GM19324 (cell line): Measurements from ENCODE around the gene LAMB4.

Experiments
- ATAC-seq: cut with Tn5 transposase; IDR thresholded peaks from one replicate; pipeline ENCODE4 v1.9.1; 2021; ENCODE audit warnings: mild to moderate bottlenecking, moderate library complexity; ENCODE audit not compliant: unreplicated experiment, low FRiP score

LAMB4 gene

GRCh38 chr7:108017776-108018151 lies 112.4 kb downstream of the LAMB4 start:
- ATAC-seq: no peak

GRCh38 chr7:108016841-108017775 lies 113.1 kb downstream of the LAMB4 start:
- ATAC-seq: no peak

- no peak for ATAC-seq
These were observed 114.4 kb downstream of the LAMB4 start for GRCh38 chr7:108015740-108016139.

DNA sequence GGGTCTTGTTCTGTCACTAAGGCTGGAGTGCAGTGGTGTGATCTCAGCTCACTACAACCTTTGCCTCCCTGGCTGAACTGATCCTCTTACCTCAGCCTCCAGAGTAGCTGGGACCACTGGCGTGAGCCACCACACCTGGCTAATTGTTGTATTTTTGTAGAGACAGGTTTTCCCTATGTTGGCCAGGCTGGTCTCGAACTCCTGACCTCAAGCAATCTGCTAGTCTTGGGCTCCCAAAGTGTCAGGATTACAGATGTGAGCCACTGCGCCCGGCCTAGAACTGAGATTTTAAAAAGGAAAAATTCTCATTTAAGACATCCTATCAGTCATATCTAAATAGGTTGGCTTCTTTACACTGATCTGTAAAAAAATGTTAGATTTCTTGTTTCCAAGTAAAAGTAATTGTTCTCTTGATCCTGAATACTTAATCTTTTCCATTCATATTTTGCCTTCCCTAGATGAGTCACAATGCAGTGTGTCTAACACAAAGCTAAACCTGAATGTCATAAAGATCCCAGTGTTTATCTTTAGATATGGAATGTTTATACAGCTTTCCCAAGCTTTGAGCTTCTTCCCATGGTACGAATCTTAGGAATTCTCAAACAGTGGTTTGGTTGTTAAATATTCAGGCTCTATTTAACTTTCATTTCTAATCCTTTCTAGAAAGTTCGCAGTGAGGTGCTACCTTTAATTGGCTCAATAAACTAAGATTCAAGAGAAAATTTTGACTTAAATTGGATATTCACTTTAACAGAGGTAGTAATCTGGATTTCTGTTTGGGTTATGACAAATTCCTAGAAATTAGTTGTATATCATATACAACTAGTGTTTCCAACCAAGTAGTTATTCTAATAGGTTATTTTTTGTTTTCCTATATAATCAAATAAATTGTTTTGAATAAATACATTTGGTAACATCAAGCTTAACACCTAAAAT lies 115.1 kb downstream of the LAMB4 start:
- ATAC-seq: no peak

GRCh38 chr7:108014215-108014614 lies 115.9 kb downstream of the LAMB4 start:
- no peak for ATAC-seq

GRCh38 chr7:108012499-108013430 lies 117.4 kb downstream of the LAMB4 start:
- ATAC-seq: no peak

DNA sequence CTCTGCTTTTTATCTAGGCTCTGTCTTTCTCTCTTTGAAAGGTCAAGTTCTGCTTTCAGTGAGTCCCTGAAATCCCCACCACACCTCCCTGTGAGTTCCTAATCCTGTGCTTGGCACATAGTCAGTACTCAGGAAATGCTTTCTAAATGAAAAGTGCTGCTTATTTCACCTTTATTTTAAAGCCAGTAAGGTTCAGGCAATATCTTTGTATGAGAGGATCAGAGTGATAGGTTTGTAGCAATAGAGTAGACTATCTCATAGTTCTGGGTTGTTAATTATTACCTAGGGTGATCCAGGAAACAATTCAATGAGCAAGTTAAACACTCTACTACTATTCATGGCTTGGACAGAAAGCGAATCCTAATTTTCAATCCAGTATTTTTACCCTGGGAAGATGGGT lies 119.8 kb downstream of the LAMB4 start:
- ATAC-seq: no peak

- no peak for ATAC-seq
These were observed 120.3 kb downstream of the LAMB4 start for GRCh38 chr7:108009873-108010272.

DNA sequence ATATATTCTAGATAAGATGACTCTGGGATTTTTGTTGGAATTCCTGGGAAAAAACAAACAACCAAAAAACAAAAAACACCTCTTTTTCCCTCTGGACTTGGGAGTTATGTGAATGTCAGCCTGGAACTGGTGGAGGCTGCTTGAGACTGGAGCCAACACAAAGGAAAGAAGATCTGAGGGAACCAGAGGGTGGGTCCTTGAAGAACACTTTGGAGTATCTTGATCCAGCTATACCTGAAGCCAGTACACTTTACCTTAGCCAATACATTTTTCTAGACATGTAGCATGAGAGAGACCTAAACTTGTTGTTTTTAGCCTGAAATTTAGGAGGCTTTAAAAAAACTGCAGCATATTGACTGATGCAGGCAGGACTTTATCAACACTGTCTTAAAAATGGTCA lies 121.3 kb downstream of the LAMB4 start:
- no peak for ATAC-seq

GRCh38 chr7:108008240-108008639 lies 121.9 kb downstream of the LAMB4 start:
- no peak for ATAC-seq

- ATAC-seq: no peak
These were observed 122.4 kb downstream of the LAMB4 start for GRCh38 chr7:108007762-108008161.

DNA sequence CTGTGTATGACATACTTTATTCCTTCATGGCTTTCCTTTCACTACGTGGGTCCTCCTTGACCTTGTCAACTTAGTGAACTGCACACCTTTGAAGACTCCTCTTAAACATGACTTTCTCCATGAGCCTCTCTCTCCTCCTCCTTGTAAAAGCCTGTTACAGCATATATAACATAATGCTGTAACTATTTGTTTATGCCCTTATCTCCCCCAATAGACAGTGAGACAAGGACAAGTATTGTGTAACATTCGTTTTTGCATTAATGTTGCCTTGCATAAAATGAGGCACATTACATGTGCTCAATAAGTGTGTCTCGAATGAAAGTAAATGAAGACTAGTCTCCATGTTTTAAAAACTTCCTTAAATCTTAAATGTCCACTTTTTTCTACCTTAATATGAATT lies 122.9 kb downstream of the LAMB4 start:
- ATAC-seq: no peak

DNA sequence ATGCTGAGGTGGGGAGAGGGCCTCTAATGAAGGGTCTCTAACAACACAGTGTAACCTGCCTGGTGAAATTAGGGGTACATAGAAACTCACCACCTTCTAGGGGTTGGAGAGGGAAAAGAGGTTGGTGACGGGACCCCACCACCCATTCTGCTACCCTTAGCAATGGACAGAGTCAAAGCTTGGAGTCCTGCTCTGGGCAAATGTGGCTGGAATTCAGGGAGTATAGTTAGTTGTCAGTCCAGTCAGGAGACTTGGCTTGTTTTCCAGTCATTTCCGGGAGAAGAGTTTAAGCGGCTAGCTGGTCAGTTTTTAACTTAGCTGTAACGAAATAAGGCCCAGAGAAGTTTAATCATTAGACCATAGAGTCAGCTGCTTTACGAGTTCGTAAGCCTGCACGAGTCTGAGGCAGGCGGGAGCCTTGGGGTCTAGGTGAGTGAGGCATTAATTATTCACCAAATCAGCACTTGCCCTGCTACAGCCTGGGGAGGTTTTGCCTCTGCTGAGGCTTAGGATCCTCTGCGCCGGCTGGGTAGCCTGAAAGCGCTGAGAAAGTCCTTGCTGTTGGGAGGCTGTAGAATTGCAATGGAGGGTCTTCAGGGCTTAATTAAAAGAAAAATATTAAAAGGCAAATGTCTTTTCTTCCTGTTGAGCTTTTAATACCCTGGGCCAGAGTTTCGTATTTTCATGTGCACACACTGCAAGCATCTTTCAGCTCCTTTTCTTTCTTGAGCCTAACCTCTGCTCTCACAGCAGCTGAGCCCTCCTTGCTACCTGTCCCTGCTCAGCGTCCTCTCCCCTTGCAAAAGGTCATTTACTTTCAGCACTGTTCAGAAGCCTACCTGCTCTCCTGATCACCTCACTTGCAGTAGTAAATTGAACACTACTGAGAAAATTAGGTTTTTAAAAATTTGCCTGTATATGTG lies 125.7 kb downstream of the LAMB4 start:
- no peak for ATAC-seq

DNA sequence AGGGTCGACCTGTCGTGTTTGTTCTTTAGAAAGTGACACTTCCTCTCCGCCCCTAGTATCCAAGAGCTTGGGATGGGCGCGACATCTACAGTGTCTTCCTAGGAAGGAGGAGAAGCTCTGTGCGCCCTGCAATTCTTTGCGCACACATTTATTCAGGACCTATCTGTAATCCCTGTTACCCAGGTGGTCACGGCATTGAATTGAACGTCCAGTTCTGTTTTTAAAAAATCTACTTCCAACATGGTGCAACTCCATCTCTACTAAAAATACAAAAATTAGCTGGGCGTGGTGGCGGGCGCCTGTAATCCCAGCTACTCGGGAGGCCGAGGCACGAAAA lies 126.6 kb downstream of the LAMB4 start:
- ATAC-seq: no peak

DNA sequence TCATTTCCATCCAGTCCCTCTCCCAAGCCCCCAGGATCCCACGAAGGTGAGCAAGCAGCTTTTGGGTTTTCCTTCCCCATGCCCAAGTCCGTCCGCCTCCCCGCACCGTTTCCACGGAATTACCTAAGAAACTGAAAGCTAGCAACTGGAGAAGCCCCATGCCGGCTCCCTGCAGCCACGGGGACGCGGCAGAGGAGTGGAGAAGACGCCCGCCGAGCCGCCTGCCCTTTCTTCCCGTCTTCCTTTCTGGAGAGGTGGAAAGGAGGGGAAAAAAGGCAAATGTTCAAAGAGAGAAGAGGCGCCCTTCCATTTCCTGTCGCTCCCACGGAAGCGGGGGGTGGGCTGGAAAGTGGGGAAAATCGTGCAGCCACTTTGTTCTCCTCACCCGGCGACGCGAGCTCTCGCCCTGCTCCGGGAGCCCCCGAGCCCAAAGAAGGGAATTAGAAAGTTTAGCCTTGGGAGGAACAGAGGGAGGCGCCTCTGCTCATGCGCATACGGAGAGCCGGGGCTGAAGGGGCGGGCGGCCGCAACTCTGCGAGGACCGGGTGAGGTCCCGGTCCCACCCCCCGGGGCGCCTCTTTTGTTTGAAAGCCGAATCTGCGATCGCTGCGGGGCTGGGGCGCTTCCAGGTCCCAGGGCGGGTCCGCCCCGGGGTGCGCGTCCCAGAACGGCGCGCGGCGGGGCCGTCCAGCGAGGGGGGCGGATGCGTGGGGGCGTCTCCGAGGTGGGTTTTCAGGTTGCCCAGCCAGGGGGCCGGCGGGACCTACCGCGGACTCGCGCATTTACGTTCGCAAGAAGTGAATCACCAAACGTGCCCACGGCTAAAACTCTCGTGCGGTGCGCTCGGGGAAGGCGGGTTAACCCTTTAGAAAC lies 127.2 kb downstream of the LAMB4 start, which contains the start of gene LAMB1:
LAMB1 (minus strand) TSS at position 436 of the 873 bp plus-strand sequence; CDS start at position 160, 276 bp downstream.
- ATAC-seq: no peak

- no peak for ATAC-seq
These were observed 128.1 kb downstream of the LAMB4 start for GRCh38 chr7:108001764-108002725.
